ENCODE results near the gene RASA3.

DNA sequence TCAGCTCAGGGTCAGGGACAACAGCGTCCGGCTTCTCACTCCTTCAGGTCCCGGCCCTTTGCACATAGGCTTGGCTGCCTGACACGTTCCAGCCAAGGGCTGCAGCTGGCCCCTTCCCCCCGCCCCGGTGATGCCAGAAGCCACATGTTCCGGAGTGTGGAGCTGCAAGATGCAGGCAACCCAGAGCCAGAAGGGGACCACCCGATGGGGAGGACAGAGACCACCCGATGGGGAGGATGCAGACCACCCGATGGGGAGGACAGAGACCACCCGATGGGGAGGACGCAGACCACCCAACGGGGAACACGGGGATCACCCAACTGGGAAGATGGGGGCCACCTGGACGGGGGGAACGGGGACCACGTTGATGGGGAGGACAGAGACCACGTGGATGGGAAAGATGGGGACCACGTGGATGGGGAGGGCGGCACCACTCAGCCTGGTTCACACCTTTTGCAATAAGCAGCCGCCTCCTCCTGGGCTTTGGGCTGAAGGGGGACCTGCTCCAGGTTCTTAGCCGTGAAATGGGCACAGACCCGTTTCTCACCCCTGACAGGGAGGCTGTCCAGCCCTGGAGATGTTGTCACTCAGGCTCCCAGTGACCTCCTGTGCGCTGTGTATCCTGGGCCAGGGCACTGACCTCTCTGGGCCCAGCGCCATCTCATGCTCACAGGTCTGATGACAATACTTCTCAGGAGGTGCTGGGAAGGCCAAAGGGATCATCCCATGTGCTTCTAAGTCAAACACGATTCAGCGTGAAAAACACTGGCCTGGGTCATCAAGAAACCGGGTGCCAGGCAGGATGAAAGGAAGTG, 193.1 kb downstream of the RASA3 start:
- TF ChIP-seq, protein P1, sequence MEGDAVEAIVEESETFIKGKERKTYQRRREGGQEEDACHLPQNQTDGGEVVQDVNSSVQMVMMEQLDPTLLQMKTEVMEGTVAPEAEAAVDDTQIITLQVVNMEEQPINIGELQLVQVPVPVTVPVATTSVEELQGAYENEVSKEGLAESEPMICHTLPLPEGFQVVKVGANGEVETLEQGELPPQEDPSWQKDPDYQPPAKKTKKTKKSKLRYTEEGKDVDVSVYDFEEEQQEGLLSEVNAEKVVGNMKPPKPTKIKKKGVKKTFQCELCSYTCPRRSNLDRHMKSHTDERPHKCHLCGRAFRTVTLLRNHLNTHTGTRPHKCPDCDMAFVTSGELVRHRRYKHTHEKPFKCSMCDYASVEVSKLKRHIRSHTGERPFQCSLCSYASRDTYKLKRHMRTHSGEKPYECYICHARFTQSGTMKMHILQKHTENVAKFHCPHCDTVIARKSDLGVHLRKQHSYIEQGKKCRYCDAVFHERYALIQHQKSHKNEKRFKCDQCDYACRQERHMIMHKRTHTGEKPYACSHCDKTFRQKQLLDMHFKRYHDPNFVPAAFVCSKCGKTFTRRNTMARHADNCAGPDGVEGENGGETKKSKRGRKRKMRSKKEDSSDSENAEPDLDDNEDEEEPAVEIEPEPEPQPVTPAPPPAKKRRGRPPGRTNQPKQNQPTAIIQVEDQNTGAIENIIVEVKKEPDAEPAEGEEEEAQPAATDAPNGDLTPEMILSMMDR (IDR thresholded peaks at IDR 0.05), result no peak
- TF ChIP-seq POLR2A (IDR thresholded peaks at IDR 0.05; ENCODE audit: low read depth), result no peak

All from esophagus muscularis mucosa (tissue), 3 donors.